K562 (cell line): ENCODE data around the gene CMTM8. TPM values are rescaled to one million over a fixed set of nuclear protein-coding genes. Genes with fewer than 3 reads are reported as not detected.

Experiments
- ATAC-seq: fragments of 200-7000 bp; cut with Tn5 transposase; 3 replicates; pipeline ENCODE4 v1.9.1; 2020; ENCODE audit warnings: moderate library complexity
- BruUV-seq: library from RNA; stranded (reverse); fragments of 400-500 nt; replicated peaks from 2 replicates; lab custom pipeline; 2021; lab: Mats Ljungman, UMichigan
- CTCF ChIA-PET: fragments of 300-600 bp; formaldehyde crosslinking; extraction: SDS; loops from one replicate; lab custom pipeline; 2021; ENCODE audit warnings: low intra/inter-chr PET ratio; lab: Yijun Ruan, JAX
- POLR2A ChIA-PET: fragments of 300-600, 350-650 bp; sonication (Branson Sonifier 250); formaldehyde crosslinking; extraction: SDS; loops from one replicate; lab custom pipeline; 2021; ENCODE audit warnings: antibody characterized with exemption, inconsistent platforms; lab: Yijun Ruan, JAX
- DNase-seq, 4 experiments: peaks; one replicate each; pipeline versions ENCODE4 v3.0.0 to v3.0.0-alpha.2; 2011 to 2018; ENCODE audit warnings: low spot score in 3 of 4, mixed read lengths in 3 of 4; ENCODE audit errors: extremely low read depth in 1 of 4
- FAIRE-seq: peaks from 2 replicates; lab custom pipeline; 2011; peaks lifted over from hg19 to GRCh38; lab: Jason Lieb, UNC
- H2AFZ ChIP-seq: 2 replicates; pipeline ENCODE4 v1.6.0; 2011; ENCODE audit warnings: low read depth, low read length, control low read depth, inconsistent platforms
- H3K27ac ChIP-seq: fragments of 200-600 bp; 3 replicates; pipeline ENCODE4 v1.8.0; 2011; ENCODE audit warnings: low read depth, mild to moderate bottlenecking, control low read depth, inconsistent platforms, low read length, moderate library complexity, mixed read lengths; ENCODE audit errors: extremely low read depth
- H3K27me3 ChIP-seq, 2 experiments: fragments of 300-600 bp in 1 of 2; 2 replicates in 1 of 2; 3 replicates in 1 of 2; pipeline versions ENCODE4 v1.6.0 to v1.8.0; 2011; ENCODE audit warnings: inconsistent platforms in 2 of 2, low read length in 2 of 2, mild to moderate bottlenecking in 1 of 2, mixed read lengths in 1 of 2, moderate library complexity in 1 of 2; ENCODE audit not compliant: control insufficient read depth in 2 of 2, insufficient read depth in 2 of 2
- H3K36me3 ChIP-seq: fragments of 300-600 bp; 3 replicates; pipeline ENCODE4 v1.8.0; 2011; ENCODE audit warnings: mild to moderate bottlenecking, low read length, inconsistent platforms; ENCODE audit not compliant: control insufficient read depth, insufficient read depth
- H3K4me1 ChIP-seq, 2 experiments: fragments of 200-600 bp in 1 of 2; replicated peaks in 1 of 2; 2 replicates in 1 of 2; 3 replicates in 1 of 2; pipeline versions ENCODE4 v1.5.1 to v1.8.0; 2011; ENCODE audit warnings: inconsistent platforms in 2 of 2, low read length in 2 of 2, mild to moderate bottlenecking in 1 of 2, mixed read lengths in 1 of 2, moderate library complexity in 1 of 2; ENCODE audit not compliant: control insufficient read depth in 2 of 2, insufficient read depth in 2 of 2
- H3K4me2 ChIP-seq: 2 replicates; pipeline ENCODE4 v1.6.1; 2011; ENCODE audit warnings: low read length, control low read depth, inconsistent platforms, mixed read lengths; ENCODE audit not compliant: insufficient read depth
- H3K4me3 ChIP-seq: fragments of 200-600 bp; sonication (generic), shearing (Covaris generic); 2 replicates; pipeline ENCODE4 v1.5.1; 2016; ENCODE audit warnings: control low read depth, inconsistent platforms
- H3K79me2 ChIP-seq: fragments of 200-600 bp; 3 replicates; pipeline ENCODE4 v1.8.0; 2011; ENCODE audit warnings: low read length, inconsistent platforms; ENCODE audit not compliant: control insufficient read depth, insufficient read depth
- H3K9ac ChIP-seq, 2 experiments: 2 replicates each; pipeline versions ENCODE4 v1.6.0 to v1.6.1; 2011; ENCODE audit warnings: low read depth in 2 of 2, low read length in 2 of 2, control low read depth in 1 of 2, inconsistent platforms in 1 of 2, mild to moderate bottlenecking in 1 of 2, mixed read lengths in 1 of 2; ENCODE audit not compliant: insufficient read depth in 1 of 2
- H3K9me1 ChIP-seq: one replicate; pipeline ENCODE4 v1.6.0; 2011; ENCODE audit warnings: inconsistent platforms, mild to moderate bottlenecking, low read length, moderate library complexity; ENCODE audit not compliant: control insufficient read depth, insufficient read depth
- H3K9me3 ChIP-seq: replicated peaks from 2 replicates; pipeline ENCODE4 v1.5.1; 2011; ENCODE audit warnings: low read depth, low read length, inconsistent platforms; ENCODE audit not compliant: control insufficient read depth, insufficient read depth
- H4K20me1 ChIP-seq: replicated peaks from 2 replicates; pipeline ENCODE4 v1.6.1; 2011; ENCODE audit warnings: low read length, inconsistent platforms, mixed read lengths; ENCODE audit not compliant: control insufficient read depth, insufficient read depth
- DNMT1 ChIP-seq: fragments of 450-650 bp; IDR thresholded peaks from 2 replicates; pipeline ENCODE4 v1.6.1; 2016; ENCODE audit warnings: antibody characterized with exemption, mild to moderate bottlenecking
- ETV5 ChIP-seq: sonication (generic); formaldehyde crosslinking; IDR thresholded peaks from 2 replicates; pipeline ENCODE4 v1.4.0; 2020; ENCODE audit warnings: low read depth, mild to moderate bottlenecking, missing genetic modification reagents
- HCFC1 ChIP-seq: IDR thresholded peaks from 2 replicates; pipeline ENCODE4 v1.6.1; 2012; ENCODE audit warnings: low read depth, low read length, improper control_type of control experiment
- HDAC2 ChIP-seq: fragments of 450-650 bp; IDR thresholded peaks from 2 replicates; pipeline ENCODE4 v1.6.1; 2016; ENCODE audit warnings: mild to moderate bottlenecking
- HDAC6 ChIP-seq: IDR thresholded peaks from 2 replicates; pipeline ENCODE4 v1.6.1; 2012; ENCODE audit warnings: low read depth, mild to moderate bottlenecking, control low read depth, inconsistent platforms, low read length, moderate library complexity
- HDGF ChIP-seq: fragments of 450-650 bp; IDR thresholded peaks from 2 replicates; pipeline ENCODE4 v1.6.1; 2016
- KHSRP ChIP-seq: fragments of 450-650 bp; IDR thresholded peaks from 2 replicates; pipeline ENCODE4 v1.6.1; 2017
- NFXL1 ChIP-seq: fragments of 450-650 bp; formaldehyde crosslinking; IDR thresholded peaks from 2 replicates; pipeline ENCODE4 v1.4.0; 2021; ENCODE audit warnings: mild to moderate bottlenecking
- PHF8 ChIP-seq: fragments of 200-600 bp; sonication (generic); IDR thresholded peaks from 2 replicates; pipeline ENCODE4 v1.6.1; 2012; ENCODE audit warnings: mixed run types, mild to moderate bottlenecking, inconsistent platforms, low read length, moderate library complexity, borderline replicate concordance
- POLR2AphosphoS2 ChIP-seq: IDR thresholded peaks from 2 replicates; pipeline ENCODE4 v1.6.1; 2012; ENCODE audit warnings: low read length, improper control_type of control experiment
- RCOR1 ChIP-seq, 2 experiments: IDR thresholded peaks; 2 replicates each; pipeline ENCODE4 v1.6.1; 2012; ENCODE audit warnings: low read depth in 2 of 2, low read length in 2 of 2, borderline replicate concordance in 1 of 2, improper control_type of control experiment in 1 of 2
- RFX7 ChIP-seq: fragments of 250-450 bp; sonication (Bioruptor Pico); IDR thresholded peaks from 2 replicates; pipeline ENCODE4 v1.5.1; 2021; ENCODE audit warnings: mild to moderate bottlenecking
- RNF219 ChIP-seq: fragments of 250-450 bp; sonication (Bioruptor Pico); IDR thresholded peaks from 2 replicates; pipeline ENCODE4 v1.5.0; 2022; ENCODE audit warnings: mild to moderate bottlenecking
- TEAD1 ChIP-seq, 2 experiments: fragments of 450-650 bp in 1 of 2; sonication (generic) in 1 of 2; formaldehyde crosslinking; IDR thresholded peaks; 2 replicates each; pipeline versions ENCODE4 v1.4.0 to v1.8.0; 2020 to 2022; ENCODE audit warnings: mild to moderate bottlenecking in 2 of 2, missing genetic modification reagents in 1 of 2
- ZNF253 ChIP-seq: fragments of 250-450 bp; sonication (Bioruptor Pico); conservative IDR thresholded peaks from 2 replicates; pipeline ENCODE4 v1.6.1; 2021; ENCODE audit warnings: mild to moderate bottlenecking
- ZNF347 ChIP-seq: fragments of 450-650 bp; formaldehyde crosslinking; IDR thresholded peaks from 2 replicates; pipeline ENCODE4 v1.4.0; 2020; ENCODE audit warnings: low read depth, mild to moderate bottlenecking, moderate library complexity
- WGBS: fragments of 100-300 bp; shearing (Covaris generic); methylation state at CpG from one replicate; pipeline ENCODE4 v1.1.6; 2016; ENCODE audit warnings: low coverage, mixed read lengths; ENCODE audit not compliant: insufficient coverage; ENCODE audit errors: missing lambda C conversion rate; 5-methylcytosine and 5-hydroxymethylcytosine counted together
- in situ Hi-C: fragments of 300-500 bp; cut with MboI; formaldehyde crosslinking; loops from 4 replicates; pipeline ENCODE4 v1.15.0; 2018; ENCODE audit warnings: inconsistent platforms, mixed read lengths
- intact Hi-C: fragments of 100-400 bp; cut with micrococcal nuclease; formaldehyde crosslinking; loops from 2 replicates; pipeline ENCODE4 v1.14.2; 2022
- polyA plus RNA-seq, 8 experiments: library from polyadenylated mRNA; depleted of rRNA in 4 of 8; stranded (reverse) in 5 of 8; unstranded in 3 of 8; fragments of >200 nt; fragmentation: Nextera tagmentation in 2 of 8; fragmentation: Illumina TruSeq in 1 of 8; extraction: Ambion mirVana in 2 of 8; extraction: Trizol in 1 of 8; gene quantifications; 2 replicates each; pipeline versions ENCODE4 v1.2.1 to v1.2.3, GENCODE V29; 2011 to 2014; ENCODE audit warnings: inconsistent platforms in 1 of 8, missing spikeins in 1 of 8
- total RNA-seq, 7 experiments: library from RNA; depleted of rRNA in 6 of 7; stranded (reverse); fragments of >200 nt in 6 of 7; fragmentation: Illumina TruSeq in 2 of 7; extraction: Trizol in 2 of 7; gene quantifications; 2 replicates each; pipeline versions ENCODE4 v1.2.1 to v1.2.3, GENCODE V29; 2011 to 2021; ENCODE audit warnings: low replicate concordance in 1 of 7

CMTM8 gene
- total and polyA plus RNA-seq, 9 of the 15 experiments (the other 6 are each of a cell fraction or from before 2014, with no cell fraction given), result not detected

GRCh38 chr3:32222950-32223349, 15.5 kb upstream of the CMTM8 start:
- no peak for FAIRE-seq
- intact Hi-C loops (no loop called here), in situ Hi-C loops (no loop called here)
- Histone ChIP-seq H2AFZ (no peak overlapping the region), H3K27me3 (peaks cover 0 to 4% of the 10 kb centered on the region in 2 experiments; a peak in 2 of 5 replicates), H3K4me1 (no peaks in the 10 kb centered on the region), H3K36me3 (no peaks in the 10 kb centered on the region), H3K4me2 (no peak overlapping the region), H3K27ac (no peak overlapping the region), H3K9me1 (no peaks in the 10 kb centered on the region), H3K79me2 (no peaks in the 10 kb centered on the region), H4K20me1 (no peaks in the 10 kb centered on the region), H3K9me3 (no peaks in the 10 kb centered on the region; the same call in 1 of the 2 replicates), H3K9ac (no peak overlapping the region), H3K4me3 (no peak overlapping the region)
- DNase-seq, result no peak
- ChIA-PET POLR2A (no interaction called here), CTCF (no interaction called here)
- BruUV-seq, result no TSS peak
- ATAC-seq, result no peak
- 0% methylated on average over 3 of the region's 3 CpGs for WGBS
- no peak for TF ChIP-seq DNMT1
- TF ChIP-seq TEAD1 (CRISPR knock-in tag; IDR thresholded peaks at IDR 0.05), result no peak

- POLR2A ChIA-PET, result interaction anchor here (0.5 kb wide), 1 partner anchor 14 kb away, joined by 3 read pairs; no protein-coding TSS in a partner anchor
- no peak for DNase-seq
- Histone ChIP-seq H3K4me3 (no peak overlapping the region), H2AFZ (no peak overlapping the region), H3K36me3 (no peaks in the 10 kb centered on the region), H3K27ac (no peak overlapping the region), H3K4me2 (no peak overlapping the region), H3K4me1 (no peaks in the 10 kb centered on the region), H3K9me1 (no peaks in the 10 kb centered on the region), H3K27me3 (peaks cover 0 to 4% of the 10 kb centered on the region in 2 experiments; a peak in 2 of 5 replicates), H3K9ac (no peak overlapping the region), H3K9me3 (no peaks in the 10 kb centered on the region; the same call in 1 of the 2 replicates), H4K20me1 (no peaks in the 10 kb centered on the region), H3K79me2 (no peaks in the 10 kb centered on the region)
- WGBS, result 0% methylated on average over 5 of the region's 5 CpGs
- CTCF ChIA-PET, result no interaction called here
- FAIRE-seq, result no peak
- no TSS peak for BruUV-seq
- TF ChIP-seq HDGF, result no peak
- TF ChIP-seq RFX7, result no peak
- no peak for TF ChIP-seq KHSRP
- no peak for TF ChIP-seq ZNF347 (CRISPR knock-in tag)
- no peak for TF ChIP-seq HDAC2
- no peak for TF ChIP-seq POLR2AphosphoS2
- no peak for TF ChIP-seq HDAC6
- no peak for TF ChIP-seq RNF219 (CRISPR knock-in tag)
- no peak for TF ChIP-seq ETV5 (CRISPR knock-in tag)
- TF ChIP-seq RCOR1 (IDR thresholded peaks at IDR 0.05; ENCODE audit: borderline replicate concordance in 1 of 2, low read depth in 2 of 2, low read length in 2 of 2), result no peak
- no peak for TF ChIP-seq HCFC1
- no peak for TF ChIP-seq PHF8
- TF ChIP-seq NFXL1 (CRISPR knock-in tag), result no peak
- no peak for TF ChIP-seq ZNF253
- in situ Hi-C loops (no loop called here), intact Hi-C loops (no loop called here)
- ATAC-seq, result no peak
Measured at GRCh38 chr3:32224016-32224516, 14.4 kb upstream of the CMTM8 start.
